ENCODE measurements around the gene CYP2R1.
"Not testable (repeated sequence)": the region's sequence is repeated elsewhere in the genome, so short reads cannot be mapped to it uniquely, and the experiment has no call there.

Gene CYP2R1

DNA sequence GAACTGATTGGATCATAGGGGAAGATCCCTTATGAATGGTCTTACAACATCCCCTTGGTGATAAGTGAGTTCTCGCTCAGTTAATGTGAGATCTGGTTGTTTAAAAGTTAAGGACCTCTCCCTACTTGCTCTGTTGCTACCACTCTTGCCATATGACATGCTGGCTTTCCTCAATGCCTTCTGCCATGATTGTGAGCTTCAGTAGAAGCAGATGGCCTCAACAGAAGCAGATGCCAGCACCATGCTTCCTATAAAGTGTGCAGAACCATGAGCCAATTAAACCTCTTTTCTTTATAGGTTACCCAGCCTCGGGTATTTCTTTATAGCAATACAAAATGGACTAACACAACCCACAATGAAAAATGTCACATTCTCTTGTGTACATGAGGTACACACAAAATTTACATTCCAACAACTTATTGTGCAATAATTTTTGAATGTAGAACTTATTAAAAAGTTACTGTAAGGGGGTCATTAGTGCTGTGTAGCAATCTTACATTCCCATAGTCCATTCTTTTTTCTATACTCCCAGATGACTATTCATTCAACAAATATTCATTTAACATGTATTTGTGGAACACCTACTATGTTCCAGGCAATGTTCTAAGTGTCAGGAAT, 10.3 kb downstream of the CYP2R1 start:
- no peak for ATAC-seq (ENCODE audit: low read depth)
- Mint-ChIP-seq H3K4me3 (no peak overlapping the region), H3K27ac (no peak overlapping the region), H3K27me3 (no peaks in the 10 kb centered on the region), H3K4me1 (peaks cover 18% of the 10 kb centered on the region), H3K9me3 (no peaks in the 10 kb centered on the region), H3K36me3 (peaks cover 19% of the 10 kb centered on the region)
- DNase-seq (ENCODE audit: low spot score in 2 of 2), result no peak

- Mint-ChIP-seq H3K4me1 (peaks cover 6% of the 10 kb centered on the region), H3K4me3 (no peak overlapping the region), H3K9me3 (no peaks in the 10 kb centered on the region), H3K27ac (no peak overlapping the region), H3K36me3 (peaks cover 17% of the 10 kb centered on the region), H3K27me3 (no peaks in the 10 kb centered on the region)
- ATAC-seq (ENCODE audit: low read depth), result no peak
- DNase-seq (ENCODE audit: low spot score in 2 of 2), result no peak
Measured at GRCh38 chr11:14875163-14875562, 16.9 kb downstream of the CYP2R1 start.

GRCh38 chr11:14873632-14874031, 18.4 kb downstream of the CYP2R1 start:
- H3K4me1 Mint-ChIP-seq, result peaks cover 6% of the 10 kb centered on the region
- no peaks in the 10 kb centered on the region for H3K27me3 Mint-ChIP-seq
- no peak overlapping the region for H3K27ac Mint-ChIP-seq
- H3K9me3 Mint-ChIP-seq, result no peaks in the 10 kb centered on the region
- H3K36me3 Mint-ChIP-seq, result peaks cover 17% of the 10 kb centered on the region
- no peak overlapping the region for H3K4me3 Mint-ChIP-seq
- no peak for DNase-seq (ENCODE audit: low spot score in 2 of 2)
- ATAC-seq (ENCODE audit: low read depth), result no peak

DNA sequence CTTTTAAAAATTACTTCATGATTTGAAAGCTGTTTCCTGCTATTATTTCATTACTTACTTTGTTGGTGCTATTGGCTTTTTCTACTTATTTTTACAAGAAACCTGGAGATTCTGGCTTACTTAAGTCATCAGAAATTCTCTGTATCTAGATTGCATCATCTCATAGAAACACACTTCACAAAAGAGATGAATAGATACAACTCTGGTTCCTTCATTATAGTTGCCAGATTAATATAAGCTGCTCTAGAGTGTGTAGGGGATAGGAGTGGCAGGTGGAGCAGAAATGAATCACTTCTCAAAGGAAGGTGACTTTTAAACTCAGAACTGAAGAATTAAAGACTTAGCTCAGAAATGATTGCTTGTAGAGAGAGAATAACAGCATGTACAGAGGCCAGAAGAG, 20.0 kb downstream of the CYP2R1 start:
- H3K27me3 Mint-ChIP-seq, result no peaks in the 10 kb centered on the region
- ATAC-seq (ENCODE audit: low read depth), result no peak
- no peaks in the 10 kb centered on the region for H3K4me1 Mint-ChIP-seq
- no peak for DNase-seq (ENCODE audit: low spot score in 2 of 2)
- H3K9me3 Mint-ChIP-seq, result no peaks in the 10 kb centered on the region
- no peak overlapping the region for H3K4me3 Mint-ChIP-seq
- H3K27ac Mint-ChIP-seq, result no peak overlapping the region
- H3K36me3 Mint-ChIP-seq, result peaks cover 11% of the 10 kb centered on the region

GRCh38 chr11:14863775-14864174, 28.3 kb downstream of the CYP2R1 start:
- Mint-ChIP-seq H3K36me3 (peaks cover 22% of the 10 kb centered on the region), H3K9me3 (peaks cover 10% of the 10 kb centered on the region)
- DNase-seq (ENCODE audit: low spot score in 2 of 2); H3K27me3 Mint-ChIP-seq; H3K4me1 Mint-ChIP-seq; ATAC-seq (ENCODE audit: low read depth); H3K4me3 Mint-ChIP-seq; H3K27ac Mint-ChIP-seq: not testable (repeated sequence)

GRCh38 chr11:14861680-14862079, 30.4 kb downstream of the CYP2R1 start:
- ATAC-seq (ENCODE audit: low read depth), result no peak
- Mint-ChIP-seq H3K27me3 (peaks cover 4% of the 10 kb centered on the region), H3K36me3 (peaks cover 20% of the 10 kb centered on the region), H3K27ac (no peak overlapping the region), H3K4me1 (no peaks in the 10 kb centered on the region), H3K9me3 (peaks cover 10% of the 10 kb centered on the region), H3K4me3 (no peak overlapping the region)
- no peak for DNase-seq (ENCODE audit: low spot score in 2 of 2)

GRCh38 chr11:14860511-14860910, 31.5 kb downstream of the CYP2R1 start:
- Mint-ChIP-seq H3K27ac (no peak overlapping the region), H3K4me3 (no peak overlapping the region), H3K36me3 (peaks cover 20% of the 10 kb centered on the region), H3K4me1 (no peaks in the 10 kb centered on the region), H3K27me3 (peaks cover 4% of the 10 kb centered on the region), H3K9me3 (peaks cover 10% of the 10 kb centered on the region)
- ATAC-seq (ENCODE audit: low read depth) (no peak), DNase-seq (ENCODE audit: low spot score in 2 of 2) (no peak)

DNA sequence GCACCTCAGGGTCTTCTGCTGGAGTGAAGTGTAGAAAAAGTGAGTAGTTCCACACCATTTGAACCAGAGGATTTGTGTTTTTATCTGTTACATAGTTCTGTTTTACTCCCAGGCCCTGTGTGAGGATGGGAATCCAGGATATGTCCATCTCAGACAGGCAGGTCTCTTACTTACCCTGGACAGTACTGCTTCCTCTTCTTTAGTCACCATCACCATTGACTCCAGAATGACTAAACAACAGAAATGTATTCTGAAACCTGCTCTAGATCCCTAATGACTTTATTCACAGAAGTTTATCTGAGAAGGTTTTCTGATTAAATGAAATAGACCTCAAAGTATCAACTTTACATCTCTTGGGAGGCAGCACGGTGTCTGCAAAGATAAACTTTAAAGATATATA, 33.6 kb downstream of the CYP2R1 start:
- no peaks in the 10 kb centered on the region for H3K4me1 Mint-ChIP-seq
- H3K27ac Mint-ChIP-seq, result no peak overlapping the region
- ATAC-seq (ENCODE audit: low read depth) (no peak), DNase-seq (ENCODE audit: low spot score in 2 of 2) (no peak)
- no peak overlapping the region for H3K4me3 Mint-ChIP-seq
- peaks cover 7% of the 10 kb centered on the region for H3K36me3 Mint-ChIP-seq
- no peaks in the 10 kb centered on the region for H3K9me3 Mint-ChIP-seq
- no peaks in the 10 kb centered on the region for H3K27me3 Mint-ChIP-seq

GRCh38 chr11:14857621-14858020, 34.4 kb downstream of the CYP2R1 start:
- no peak for ATAC-seq (ENCODE audit: low read depth)
- Mint-ChIP-seq H3K9me3 (no peaks in the 10 kb centered on the region), H3K27me3 (no peaks in the 10 kb centered on the region), H3K4me1 (no peaks in the 10 kb centered on the region), H3K36me3 (peaks cover 2% of the 10 kb centered on the region), H3K4me3 (no peak overlapping the region), H3K27ac (no peak overlapping the region)
- DNase-seq (ENCODE audit: low spot score in 2 of 2), result no peak

GRCh38 chr11:14855890-14856289, 36.1 kb downstream of the CYP2R1 start:
- no peak overlapping the region for H3K4me3 Mint-ChIP-seq
- no peaks in the 10 kb centered on the region for H3K27me3 Mint-ChIP-seq
- no peak for DNase-seq (ENCODE audit: low spot score in 2 of 2)
- no peaks in the 10 kb centered on the region for H3K9me3 Mint-ChIP-seq
- ATAC-seq (ENCODE audit: low read depth), result no peak
- no peaks in the 10 kb centered on the region for H3K4me1 Mint-ChIP-seq
- H3K36me3 Mint-ChIP-seq, result peaks cover 2% of the 10 kb centered on the region
- H3K27ac Mint-ChIP-seq, result no peak overlapping the region

- no peaks in the 10 kb centered on the region for H3K4me1 Mint-ChIP-seq
- H3K4me3 Mint-ChIP-seq, result no peak overlapping the region
- ATAC-seq (ENCODE audit: low read depth) (no peak), DNase-seq (ENCODE audit: low spot score in 2 of 2) (no peak)
- no peaks in the 10 kb centered on the region for H3K27me3 Mint-ChIP-seq
- peaks cover 2% of the 10 kb centered on the region for H3K36me3 Mint-ChIP-seq
- H3K27ac Mint-ChIP-seq, result no peak overlapping the region
- H3K9me3 Mint-ChIP-seq, result no peaks in the 10 kb centered on the region
Measured at GRCh38 chr11:14854057-14854456, 38.0 kb downstream of the CYP2R1 start.

GRCh38 chr11:14852571-14853177, 39.4 kb downstream of the CYP2R1 start:
- Mint-ChIP-seq H3K36me3 (peaks cover 2% of the 10 kb centered on the region), H3K4me3 (no peak overlapping the region), H3K27me3 (no peaks in the 10 kb centered on the region), H3K9me3 (no peaks in the 10 kb centered on the region), H3K4me1 (no peaks in the 10 kb centered on the region), H3K27ac (no peak overlapping the region)
- no peak for DNase-seq (ENCODE audit: low spot score in 2 of 2)
- ATAC-seq (ENCODE audit: low read depth), result no peak

GRCh38 chr11:14842002-14842401, 50.0 kb downstream of the CYP2R1 start:
- ATAC-seq (ENCODE audit: low read depth), result no peak
- H3K27ac Mint-ChIP-seq, result no peak overlapping the region
- H3K4me1 Mint-ChIP-seq, result no peaks in the 10 kb centered on the region
- peaks cover 6% of the 10 kb centered on the region for H3K36me3 Mint-ChIP-seq
- peaks cover 1% of the 10 kb centered on the region for H3K9me3 Mint-ChIP-seq
- peaks cover 5% of the 10 kb centered on the region for H3K27me3 Mint-ChIP-seq
- H3K4me3 Mint-ChIP-seq, result no peak overlapping the region
- no peak for DNase-seq (ENCODE audit: low spot score in 2 of 2)

GRCh38 chr11:14835496-14836492, 56.2 kb downstream of the CYP2R1 start:
- Mint-ChIP-seq H3K9me3 (no peaks in the 10 kb centered on the region), H3K4me1 (no peaks in the 10 kb centered on the region), H3K27me3 (peaks cover 5% of the 10 kb centered on the region), H3K4me3 (no peak overlapping the region), H3K36me3 (peaks cover 7% of the 10 kb centered on the region), H3K27ac (no peak overlapping the region)
- ATAC-seq (ENCODE audit: low read depth) (no peak), DNase-seq (ENCODE audit: low spot score in 2 of 2) (no peak)
